Lung microvascular endothelial cell (primary cell): ENCODE results near the gene FHIT. TPM values are rescaled to one million over a fixed set of nuclear protein-coding genes. Genes with fewer than 3 reads are reported as not detected.
"Not testable (repeated sequence)": the region's sequence is repeated elsewhere in the genome, so short reads cannot be mapped to it uniquely, and the experiment has no call there.

Source experiments
- DNase-seq, 2 donors: peaks; one replicate each; pipeline versions ENCODE4 v3.0.0 to v3.0.0-alpha.2; 2010; ENCODE audit warnings: low read depth in 2 of 2
- total RNA-seq: library from RNA; depleted of rRNA; stranded (reverse); fragments of >200 nt; gene quantifications from 2 replicates; pipeline ENCODE4 v1.2.1, GENCODE V29; 2014

The FHIT gene
- total RNA-seq, 1 donor from 2014 or later = 0.79 TPM

DNA sequence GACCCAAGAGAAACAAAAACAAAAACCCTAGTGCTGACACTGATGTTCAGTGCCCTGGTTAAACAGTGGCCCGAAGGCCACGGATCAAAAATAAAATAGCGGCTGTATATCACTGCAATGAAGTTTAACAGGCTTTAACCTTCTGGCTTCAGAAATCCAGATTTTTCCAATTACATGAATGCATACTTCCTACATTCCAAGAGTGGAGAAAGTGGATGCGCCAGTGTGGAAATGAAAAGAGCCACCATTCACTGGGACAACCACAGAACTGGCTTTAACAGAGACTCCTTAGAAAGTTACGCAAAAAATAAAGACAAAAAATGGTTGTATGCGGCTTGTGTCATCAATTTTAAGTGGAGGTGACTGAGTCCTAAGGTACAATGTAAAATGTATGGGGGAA is 522.2 kb downstream of the FHIT start:
- no peak for DNase-seq

GRCh38 chr3:60728006-60728405 is 523.2 kb downstream of the FHIT start:
- no peak for DNase-seq

DNA sequence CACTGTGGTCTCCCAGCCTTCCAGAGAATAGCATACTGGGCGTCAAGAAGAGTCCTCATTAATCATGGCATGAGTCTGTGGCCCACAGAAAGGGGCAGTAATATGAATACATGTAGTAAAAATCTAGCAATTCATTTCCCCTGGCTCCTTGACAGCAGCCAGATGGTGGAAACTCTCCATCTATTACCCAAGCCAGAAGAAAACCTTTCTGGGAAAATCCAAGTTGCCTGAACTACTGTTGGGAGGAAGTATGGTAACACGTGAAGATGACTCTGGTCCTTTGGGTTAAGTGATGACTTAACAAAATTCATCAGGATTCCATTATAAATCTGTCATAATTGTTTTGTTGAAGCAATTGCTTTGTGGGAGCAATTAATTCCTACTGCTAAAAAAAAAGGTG is 530.5 kb downstream of the FHIT start:
- no peak for DNase-seq

GRCh38 chr3:60716573-60716972 is 534.7 kb downstream of the FHIT start:
- no peak for DNase-seq

DNA sequence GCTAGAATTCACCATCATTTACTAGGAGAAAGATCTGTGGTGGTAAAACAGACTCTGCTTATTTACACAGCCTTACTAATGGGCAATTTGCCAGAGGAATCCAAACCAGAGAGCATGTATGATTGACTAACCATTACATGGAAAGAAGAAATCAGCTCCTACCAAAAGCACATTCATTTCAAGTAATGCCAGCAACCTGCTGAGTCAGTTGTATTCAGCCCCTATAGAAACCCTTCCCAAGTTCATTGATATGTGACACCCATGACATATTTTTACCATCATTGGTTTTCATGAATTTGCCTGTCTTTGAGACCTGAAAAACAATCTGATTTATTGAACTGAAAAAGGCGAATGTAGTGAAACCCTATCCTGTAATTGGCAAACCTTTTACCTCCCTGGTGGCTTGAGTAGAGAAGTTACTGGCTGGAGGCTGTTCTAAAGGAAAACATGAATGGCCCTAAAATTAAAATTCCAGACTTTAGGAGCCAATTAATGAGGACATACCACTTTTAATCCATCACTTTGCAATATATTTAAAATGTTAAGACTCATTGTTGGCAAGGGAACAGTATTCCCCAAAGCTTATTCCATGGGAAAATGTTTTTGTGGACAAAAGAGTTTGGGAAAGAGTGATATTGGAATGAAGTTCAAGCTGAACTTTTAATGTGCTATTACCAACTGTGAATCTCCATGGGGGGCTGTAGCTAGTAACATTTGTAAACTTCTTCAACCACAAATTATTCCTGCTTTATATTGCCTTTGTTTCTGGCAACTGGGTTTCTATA is 542.9 kb downstream of the FHIT start:
- no peak for DNase-seq

DNA sequence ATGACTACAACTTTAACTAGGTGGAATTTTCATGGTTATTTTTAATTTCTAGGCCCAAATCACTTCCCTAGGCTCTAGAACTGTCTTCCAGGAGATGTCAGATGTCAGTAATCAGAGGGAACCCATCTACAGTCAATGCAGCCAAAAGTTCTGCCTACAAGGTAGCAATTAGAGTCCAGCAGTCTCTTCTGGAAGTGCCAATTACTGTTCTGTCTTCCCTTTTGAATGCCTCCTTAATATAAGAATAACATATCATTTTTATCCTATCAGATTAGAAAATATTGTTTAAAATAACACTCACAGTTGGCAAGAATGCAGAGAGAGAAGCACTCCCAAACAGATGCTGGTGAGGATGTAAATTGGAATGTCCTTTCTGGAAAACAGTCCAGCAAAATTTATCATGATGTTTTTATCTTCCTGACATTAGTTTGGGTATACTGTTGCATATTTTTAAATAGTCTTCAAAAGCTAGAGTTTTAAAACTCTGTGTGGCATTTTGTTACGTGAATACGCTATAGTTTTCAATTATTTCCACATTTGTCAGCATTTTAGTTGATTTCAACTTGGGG is 543.7 kb downstream of the FHIT start:
- DNase-seq = no peak

DNA sequence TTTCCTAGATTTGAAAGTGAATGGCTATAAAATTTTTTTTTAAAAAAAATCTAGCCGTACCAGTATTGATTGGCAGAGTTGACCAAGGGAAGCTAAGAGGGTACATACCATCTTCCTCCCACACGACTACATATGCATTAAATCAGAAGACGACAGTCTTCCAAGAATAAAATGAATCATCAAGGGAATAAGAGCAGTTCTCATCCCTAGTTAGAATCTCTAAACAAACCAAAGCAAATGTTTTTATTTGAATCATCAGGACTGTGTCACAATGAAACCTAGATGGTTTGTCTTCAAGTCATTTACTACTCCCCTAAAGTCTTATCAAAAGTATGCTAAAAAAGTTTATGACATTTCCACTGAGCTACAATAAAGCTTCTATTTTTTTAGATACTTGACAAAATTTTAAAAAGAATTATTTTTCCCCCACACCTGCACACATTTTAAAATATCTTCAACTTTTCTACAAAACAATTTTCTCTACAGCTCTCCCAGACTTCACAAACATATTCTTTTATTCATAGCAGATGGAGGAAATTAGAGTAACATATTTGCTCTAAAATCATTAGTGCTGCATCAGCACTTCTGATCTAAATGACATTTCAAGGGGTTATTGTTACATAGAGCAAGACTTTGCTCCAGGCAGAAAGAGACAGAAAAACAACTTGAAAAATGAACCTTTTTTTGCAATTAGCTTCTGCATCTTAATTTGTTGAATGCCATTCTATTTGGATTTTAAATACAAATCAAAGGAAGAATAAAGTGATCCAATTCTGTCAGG is 547.1 kb downstream of the FHIT start:
- DNase-seq = no peak

GRCh38 chr3:60703008-60703407 is 548.2 kb downstream of the FHIT start:
- DNase-seq = no peak

GRCh38 chr3:60698117-60698516 is 553.1 kb downstream of the FHIT start:
- no peak for DNase-seq

DNA sequence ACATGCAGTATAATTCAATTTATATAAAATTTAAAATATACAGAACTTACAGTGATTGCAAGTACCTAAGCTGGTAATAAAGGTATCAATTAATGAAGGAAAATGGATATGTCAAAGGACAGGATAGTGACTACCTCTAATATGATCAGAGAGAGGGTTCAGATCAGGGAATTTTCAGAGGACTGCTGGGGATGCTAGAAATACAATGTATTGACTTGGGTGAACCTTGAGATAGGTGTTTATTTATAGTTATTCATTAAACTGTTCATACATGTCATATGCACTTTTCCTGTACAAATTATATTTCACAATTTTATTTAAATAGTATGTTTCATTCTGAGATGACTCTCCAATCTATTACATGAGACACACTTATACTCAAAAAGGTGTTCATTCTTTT is 554.1 kb downstream of the FHIT start:
- DNase-seq = no peak

GRCh38 chr3:60696428-60697125 is 554.7 kb downstream of the FHIT start:
- no peak for DNase-seq

- no peak for DNase-seq
Measured at GRCh38 chr3:60675424-60675823, 575.8 kb downstream of the FHIT start.

- DNase-seq = no peak
Measured at GRCh38 chr3:60674870-60675269, 576.4 kb downstream of the FHIT start.

- DNase-seq = no peak
Measured at GRCh38 chr3:60673123-60673522, 578.1 kb downstream of the FHIT start.

DNA sequence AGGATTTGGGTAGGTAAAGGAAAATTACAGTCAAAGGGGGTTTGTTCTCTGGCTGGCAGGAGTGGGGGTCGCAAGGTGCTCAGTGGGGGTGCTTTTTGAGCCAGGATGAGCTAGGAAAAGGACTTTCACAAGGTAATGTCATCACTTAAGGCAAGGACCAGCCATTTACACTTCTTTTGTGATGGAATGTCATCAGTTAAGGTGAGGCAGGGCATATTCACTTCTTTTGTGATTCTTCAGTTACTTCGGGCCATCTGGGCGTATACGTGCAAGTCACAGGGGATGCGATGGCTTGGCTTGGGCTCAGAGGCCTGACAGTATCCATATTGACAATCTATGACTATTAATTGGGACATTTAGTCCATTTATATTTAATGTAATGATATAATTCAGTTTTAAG is 578.9 kb downstream of the FHIT start:
- DNase-seq = not testable (repeated sequence)

- DNase-seq = no peak
Measured at GRCh38 chr3:60669636-60670035, 581.6 kb downstream of the FHIT start.

- no peak for DNase-seq
Measured at GRCh38 chr3:60660026-60660425, 591.2 kb downstream of the FHIT start.

DNA sequence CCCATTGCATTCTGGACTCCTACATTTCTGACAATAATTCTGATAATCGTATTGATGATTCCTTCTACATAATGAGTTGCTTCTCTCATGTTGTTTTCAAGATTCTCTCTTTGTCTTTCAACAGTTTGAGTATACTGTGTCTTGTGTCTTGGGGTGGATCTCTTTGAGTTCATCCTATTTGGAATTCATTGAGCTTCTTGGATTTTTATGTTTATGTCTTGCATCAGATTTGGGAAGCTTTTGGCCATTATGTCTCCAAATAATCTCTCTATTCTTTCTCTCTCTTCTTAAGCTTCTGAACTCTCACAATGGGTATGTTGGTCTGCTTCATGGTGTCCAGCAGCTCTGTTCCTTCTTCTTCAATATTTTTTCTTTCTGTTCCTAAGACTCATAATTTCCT is 592.2 kb downstream of the FHIT start:
- no peak for DNase-seq

- DNase-seq = no peak
Measured at GRCh38 chr3:60657972-60658371, 593.3 kb downstream of the FHIT start.

- no peak for DNase-seq
Measured at GRCh38 chr3:60652829-60653228, 598.4 kb downstream of the FHIT start.

DNA sequence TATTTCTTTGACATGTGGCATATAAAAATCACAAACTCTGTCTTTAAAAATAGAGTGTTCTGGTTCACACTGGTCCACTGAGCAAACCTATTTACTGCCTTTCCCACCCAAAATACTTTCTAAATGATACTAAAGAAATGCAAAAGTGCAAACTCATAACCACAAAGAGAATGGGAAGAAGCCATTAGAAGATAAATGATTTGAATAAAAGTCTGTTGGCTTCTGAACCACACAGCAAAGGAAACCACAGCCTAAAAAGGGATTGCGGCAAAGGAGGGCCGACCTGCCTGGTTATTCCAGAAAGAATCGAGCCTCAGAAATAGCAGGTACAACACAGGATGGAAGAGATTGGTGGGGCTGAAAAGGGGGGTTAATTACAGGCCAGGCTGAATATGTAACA is 599.5 kb downstream of the FHIT start:
- DNase-seq = no peak

DNA sequence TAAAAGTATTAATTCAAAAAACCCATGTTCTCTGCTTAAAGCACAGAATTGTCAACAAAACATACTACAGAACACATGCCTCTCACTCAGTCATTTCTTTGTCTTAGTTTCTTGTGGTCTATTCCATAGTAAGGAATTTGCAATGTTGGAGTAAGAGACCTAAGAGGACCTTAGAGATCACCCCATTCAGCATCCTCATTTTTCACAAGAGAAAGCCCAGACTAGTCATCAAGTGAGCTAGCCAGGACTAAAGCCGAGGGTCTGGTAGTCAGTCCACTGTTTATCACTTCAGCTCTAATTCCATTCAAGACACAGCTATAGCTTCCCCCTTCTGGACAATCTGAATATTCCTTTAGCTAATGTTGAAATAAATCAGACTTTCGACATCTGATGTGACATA is 601.1 kb downstream of the FHIT start:
- DNase-seq = no peak
